Glutamatergic neuron (in vitro differentiated cells): ENCODE results near the gene CCDC187. TPM values are rescaled to one million over a fixed set of nuclear protein-coding genes. Genes with fewer than 3 reads are reported as not detected.

Experiments used
- DNase-seq: peaks from one replicate; pipeline ENCODE4 v3.0.0; 2022
- H3K27ac Mint-ChIP-seq: one replicate; pipeline ENCODE4 v1.8.0; 2020; ENCODE audit warnings: mild to moderate bottlenecking, mixed read lengths, inconsistent platforms; ENCODE audit not compliant: unreplicated experiment
- H3K27me3 Mint-ChIP-seq: one replicate; pipeline ENCODE4 v1.8.0; 2020; ENCODE audit warnings: mild to moderate bottlenecking, moderate library complexity, mixed read lengths, inconsistent platforms; ENCODE audit not compliant: unreplicated experiment
- H3K36me3 Mint-ChIP-seq: one replicate; pipeline ENCODE4 v1.8.0; 2020; ENCODE audit warnings: mild to moderate bottlenecking, mixed read lengths, inconsistent platforms; ENCODE audit not compliant: unreplicated experiment
- H3K4me1 Mint-ChIP-seq: one replicate; pipeline ENCODE4 v1.8.0; 2020; ENCODE audit warnings: mild to moderate bottlenecking, low read depth, mixed read lengths, inconsistent platforms; ENCODE audit not compliant: unreplicated experiment
- H3K4me3 Mint-ChIP-seq: one replicate; pipeline ENCODE4 v1.8.0; 2020; ENCODE audit warnings: mild to moderate bottlenecking, mixed read lengths, inconsistent platforms; ENCODE audit not compliant: unreplicated experiment
- H3K9me3 Mint-ChIP-seq: one replicate; pipeline ENCODE4 v1.8.0; 2020; ENCODE audit warnings: mild to moderate bottlenecking, moderate library complexity, mixed read lengths, inconsistent platforms; ENCODE audit not compliant: unreplicated experiment
- total RNA-seq: library from RNA; stranded (reverse); fragmentation: NEBNext Ultra II Directional; extraction: Animal tissue kit (Norgen Biotek cat#: 25700); gene quantifications from one replicate; pipeline ENCODE4 v1.2.1, GENCODE V29; 2021; ENCODE audit not compliant: unreplicated experiment
- TF ChIP-seq, protein P1 (sequence below): fragments of 200-600 bp; sonication (generic); IDR thresholded peaks from one replicate; pipeline ENCODE4 v1.5.0; 2021; ENCODE audit not compliant: partially characterized antibody, unreplicated experiment

The CCDC187 gene
- total RNA-seq, 1 donor from 2014 or later: 15.8 TPM

DNA sequence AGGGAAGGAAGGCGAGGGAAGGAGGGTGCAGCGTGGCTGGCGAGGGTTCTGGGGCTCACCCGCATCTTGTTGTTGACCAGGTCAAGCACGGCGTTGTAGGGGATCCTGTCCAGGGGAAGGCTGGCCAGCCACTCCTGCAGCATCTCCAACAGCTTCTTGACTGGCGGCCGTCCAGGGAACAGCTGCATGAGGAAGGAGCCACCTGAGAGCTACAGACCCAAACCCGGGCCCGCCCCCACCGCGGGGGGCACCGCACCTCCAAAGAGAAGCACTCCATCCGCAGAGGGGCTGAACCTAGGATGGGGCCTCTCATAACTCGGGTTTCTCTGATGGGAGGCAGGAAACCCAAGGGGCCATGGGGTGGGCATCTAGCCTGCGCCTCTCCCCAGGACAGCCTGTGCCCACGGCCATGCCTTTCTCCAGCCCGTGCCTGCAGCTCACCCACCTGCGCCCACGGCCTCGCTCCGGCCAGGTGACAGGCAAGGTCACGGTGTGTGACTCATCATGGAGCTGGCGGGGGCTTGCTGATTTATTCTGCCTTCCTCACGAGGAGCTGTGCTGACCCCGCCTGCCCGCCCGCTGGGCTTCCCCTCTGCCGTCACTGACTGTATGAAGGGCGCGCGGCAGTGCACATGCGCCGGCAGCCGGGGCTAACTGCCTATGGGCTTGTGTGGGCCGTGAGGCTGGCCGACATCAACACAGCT lies 87.2 kb downstream of the CCDC187 start:
- H3K4me1 Mint-ChIP-seq: peaks cover 6% of the 10 kb centered on the region
- DNase-seq: no peak
- no peaks in the 10 kb centered on the region for H3K9me3 Mint-ChIP-seq
- no peak overlapping the region for H3K27ac Mint-ChIP-seq
- no peak overlapping the region for H3K4me3 Mint-ChIP-seq
- H3K36me3 Mint-ChIP-seq: peaks cover 15% of the 10 kb centered on the region
- TF ChIP-seq, protein P1, sequence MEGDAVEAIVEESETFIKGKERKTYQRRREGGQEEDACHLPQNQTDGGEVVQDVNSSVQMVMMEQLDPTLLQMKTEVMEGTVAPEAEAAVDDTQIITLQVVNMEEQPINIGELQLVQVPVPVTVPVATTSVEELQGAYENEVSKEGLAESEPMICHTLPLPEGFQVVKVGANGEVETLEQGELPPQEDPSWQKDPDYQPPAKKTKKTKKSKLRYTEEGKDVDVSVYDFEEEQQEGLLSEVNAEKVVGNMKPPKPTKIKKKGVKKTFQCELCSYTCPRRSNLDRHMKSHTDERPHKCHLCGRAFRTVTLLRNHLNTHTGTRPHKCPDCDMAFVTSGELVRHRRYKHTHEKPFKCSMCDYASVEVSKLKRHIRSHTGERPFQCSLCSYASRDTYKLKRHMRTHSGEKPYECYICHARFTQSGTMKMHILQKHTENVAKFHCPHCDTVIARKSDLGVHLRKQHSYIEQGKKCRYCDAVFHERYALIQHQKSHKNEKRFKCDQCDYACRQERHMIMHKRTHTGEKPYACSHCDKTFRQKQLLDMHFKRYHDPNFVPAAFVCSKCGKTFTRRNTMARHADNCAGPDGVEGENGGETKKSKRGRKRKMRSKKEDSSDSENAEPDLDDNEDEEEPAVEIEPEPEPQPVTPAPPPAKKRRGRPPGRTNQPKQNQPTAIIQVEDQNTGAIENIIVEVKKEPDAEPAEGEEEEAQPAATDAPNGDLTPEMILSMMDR: no peak
- H3K27me3 Mint-ChIP-seq: peaks cover 2% of the 10 kb centered on the region

DNA sequence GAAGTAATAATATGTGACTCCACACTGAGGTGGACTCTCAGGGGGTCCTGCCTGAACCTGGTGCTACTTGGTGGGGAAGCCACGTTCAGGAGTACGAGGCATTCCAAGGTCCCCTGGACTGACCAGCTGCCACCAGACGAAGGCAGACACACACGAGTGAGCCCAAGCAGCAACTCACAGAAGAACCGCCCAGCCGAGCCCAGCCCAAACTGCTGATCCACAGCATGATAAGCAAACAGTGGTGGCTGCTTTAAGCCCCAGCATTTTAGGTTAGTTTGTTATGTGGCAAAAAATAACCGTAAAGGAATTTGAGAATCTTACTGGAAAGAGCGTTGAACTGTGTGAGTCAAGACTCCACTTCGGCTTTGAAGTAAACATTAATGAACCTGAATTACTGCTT lies 90.2 kb downstream of the CCDC187 start:
- Mint-ChIP-seq H3K27ac (no peak overlapping the region), H3K36me3 (peaks cover 15% of the 10 kb centered on the region), H3K4me1 (peaks cover 6% of the 10 kb centered on the region), H3K9me3 (no peaks in the 10 kb centered on the region), H3K4me3 (no peak overlapping the region), H3K27me3 (peaks cover 2% of the 10 kb centered on the region)
- DNase-seq: no peak
- TF ChIP-seq, protein P1: no peak

DNA sequence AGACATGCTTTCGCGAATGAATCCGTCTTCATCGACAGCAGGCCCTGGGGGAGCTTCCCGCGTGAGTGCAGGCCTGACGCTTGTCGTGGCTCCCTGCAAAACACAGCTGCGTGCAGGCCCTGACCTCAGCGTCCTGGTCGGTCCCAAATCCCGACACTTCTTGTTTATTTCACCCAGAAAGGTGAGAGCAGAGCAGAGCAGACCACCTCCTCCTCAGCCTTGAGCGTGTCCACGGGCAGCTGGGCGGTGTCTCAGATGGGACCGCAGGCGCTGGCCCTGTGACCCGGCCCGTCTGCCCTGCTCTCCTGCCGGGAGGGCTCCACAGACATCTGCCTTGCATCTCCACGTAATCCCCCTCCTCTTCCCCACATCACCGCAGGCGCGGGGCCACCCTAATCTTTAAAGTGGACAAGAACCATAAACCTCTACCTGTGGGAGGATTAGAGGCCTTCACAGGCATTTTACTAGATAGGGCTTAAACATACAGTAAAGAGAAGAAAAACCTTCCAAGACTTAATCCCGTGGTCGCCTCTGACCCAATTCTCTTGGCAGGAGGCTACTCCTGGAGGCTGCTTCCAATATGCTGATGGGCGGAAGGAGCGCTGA lies 91.4 kb downstream of the CCDC187 start:
- TF ChIP-seq, protein P1: no peak
- Mint-ChIP-seq H3K4me1 (peaks cover 9% of the 10 kb centered on the region), H3K9me3 (no peaks in the 10 kb centered on the region), H3K36me3 (peaks cover 15% of the 10 kb centered on the region), H3K27ac (no peak overlapping the region), H3K27me3 (peaks cover 2% of the 10 kb centered on the region), H3K4me3 (no peak overlapping the region)
- no peak for DNase-seq

DNA sequence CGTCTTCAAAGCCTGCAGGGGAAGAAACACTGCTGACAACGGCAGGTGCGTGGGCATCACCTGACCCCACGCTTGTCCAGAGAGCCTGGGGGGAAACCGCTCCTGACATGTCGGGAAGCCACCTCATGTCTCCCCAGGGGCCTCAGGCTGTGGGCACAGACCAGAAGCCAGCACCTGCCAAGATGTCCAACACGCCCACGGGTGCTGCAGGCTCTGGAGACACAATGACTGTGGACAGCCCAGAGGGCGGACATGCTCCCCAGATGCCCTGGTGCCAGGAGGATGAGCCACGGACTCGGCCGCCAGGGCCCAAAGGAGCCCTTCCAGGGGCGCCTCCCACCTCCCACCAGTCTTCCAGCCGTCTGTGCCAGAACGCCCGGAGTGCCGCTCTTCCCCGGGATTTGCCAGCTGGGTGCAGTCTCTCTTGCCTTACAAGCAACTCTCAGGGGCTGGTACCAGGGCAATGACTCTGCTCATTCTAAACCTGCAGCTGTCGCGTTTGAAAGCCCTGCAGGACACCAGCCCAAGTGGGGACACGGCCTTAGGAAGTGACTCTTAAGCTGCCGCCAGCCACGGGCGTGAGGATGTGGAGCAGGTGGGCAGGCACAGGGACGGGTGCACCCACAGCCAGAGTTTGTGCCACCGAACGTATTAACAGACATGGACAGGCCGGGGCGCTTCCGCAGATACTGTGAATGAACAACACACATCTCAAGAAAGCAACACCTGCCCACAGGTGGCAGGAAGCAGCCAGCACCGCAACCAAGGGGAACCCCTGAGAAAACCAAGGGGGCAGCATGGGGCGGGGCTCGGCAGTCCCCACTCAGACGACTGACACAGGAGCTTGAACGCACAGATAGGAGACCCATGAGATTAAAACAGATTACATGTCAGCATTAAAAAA lies 92.2 kb downstream of the CCDC187 start:
- Mint-ChIP-seq H3K27ac (no peak overlapping the region), H3K36me3 (peaks cover 15% of the 10 kb centered on the region), H3K27me3 (peaks cover 6% of the 10 kb centered on the region), H3K4me1 (peaks cover 16% of the 10 kb centered on the region), H3K4me3 (no peak overlapping the region), H3K9me3 (peaks cover 4% of the 10 kb centered on the region)
- TF ChIP-seq, protein P1: no peak
- DNase-seq: no peak
